ENCODE measurements around the gene GON4L.
A peak's percentile ranks its signal among the peaks of the same experiment; 100 is the strongest.
"Not testable (repeated sequence)": the region's sequence is repeated elsewhere in the genome, so short reads cannot be mapped to it uniquely, and the experiment has no call there.

The GON4L gene

DNA sequence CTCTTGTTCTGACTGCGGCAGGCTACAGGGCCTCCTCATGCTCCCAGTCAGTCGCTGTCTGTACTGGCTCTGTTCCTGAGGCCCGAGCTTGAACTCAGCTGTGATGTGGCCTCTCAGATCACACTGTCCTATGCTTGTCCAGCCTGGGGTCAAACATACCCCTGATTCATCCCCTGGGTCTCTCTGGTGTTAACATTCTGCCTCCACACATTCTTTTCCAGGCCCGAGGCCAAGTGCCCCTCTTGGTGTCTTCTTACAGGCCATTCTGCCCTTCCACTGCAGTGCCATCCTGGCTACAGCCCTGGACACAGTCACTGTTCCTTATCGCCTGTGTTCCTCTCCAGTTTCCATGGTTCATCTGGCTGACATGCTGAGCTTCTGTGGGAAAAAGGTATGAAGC lies 108.9 kb downstream of the GON4L start:
- not testable (repeated sequence) for H3K4me2 ChIP-seq (ENCODE audit: low read length); H3K9ac ChIP-seq (ENCODE audit: low read length); H3K56ac ChIP-seq (ENCODE audit: low read length); H2BK120ac ChIP-seq (ENCODE audit: low read depth, low read length); H3K27me3 ChIP-seq (ENCODE audit: insufficient read depth, low read length, poor library complexity); H2BK5ac ChIP-seq (ENCODE audit: low read length); H3K36me3 ChIP-seq (ENCODE audit: control insufficient read depth, insufficient read depth, low read length); H3K4me1 ChIP-seq (ENCODE audit: control insufficient read depth, low read depth, low read length); H3K18ac ChIP-seq (ENCODE audit: low read length); DNase-seq; H3K23ac ChIP-seq (ENCODE audit: low read length); H4K8ac ChIP-seq (ENCODE audit: low read depth, low read length); H2AK5ac ChIP-seq (ENCODE audit: low read length); H3K27ac ChIP-seq (ENCODE audit: low read depth, low read length); H2BK15ac ChIP-seq (replicated peaks; ENCODE audit: low read depth); H4K5ac ChIP-seq (ENCODE audit: low read length); H3K4me3 ChIP-seq (ENCODE audit: low read length); H3K79me1 ChIP-seq (ENCODE audit: low read length); H3K79me2 ChIP-seq (ENCODE audit: control insufficient read depth, insufficient read depth, low read length); H3K4ac ChIP-seq (ENCODE audit: low read depth, low read length)
- WGBS (ENCODE audit: extremely low coverage, insufficient coverage, low lambda C conversion rate), result no CpG with 5 or more reads among the region's 5 CpGs

DNA sequence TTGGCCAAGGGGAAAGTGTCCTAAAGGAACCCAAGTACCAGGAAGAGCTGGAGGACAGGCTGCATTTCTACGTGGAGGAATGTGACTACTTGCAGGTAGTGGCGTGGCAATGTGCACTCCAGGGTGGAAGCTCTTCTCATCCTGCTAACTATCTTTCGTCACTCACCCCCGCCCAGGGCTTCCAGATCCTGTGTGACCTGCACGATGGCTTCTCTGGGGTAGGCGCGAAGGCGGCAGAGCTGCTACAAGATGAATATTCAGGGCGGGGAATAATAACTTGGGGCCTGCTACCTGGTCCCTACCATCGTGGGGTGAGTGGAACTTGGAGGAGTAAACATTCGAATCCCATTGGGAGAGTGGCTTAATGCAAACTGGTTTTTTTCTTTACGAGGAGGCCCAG lies 109.4 kb downstream of the GON4L start:
- not testable (repeated sequence) for H4K8ac ChIP-seq (ENCODE audit: low read depth, low read length); H3K4ac ChIP-seq (ENCODE audit: low read depth, low read length); H3K18ac ChIP-seq (ENCODE audit: low read length); H3K27ac ChIP-seq (ENCODE audit: low read depth, low read length); H2BK15ac ChIP-seq (replicated peaks; ENCODE audit: low read depth); H3K4me2 ChIP-seq (ENCODE audit: low read length); DNase-seq; H3K23ac ChIP-seq (ENCODE audit: low read length); H3K56ac ChIP-seq (ENCODE audit: low read length); H3K79me2 ChIP-seq (ENCODE audit: control insufficient read depth, insufficient read depth, low read length); H3K4me1 ChIP-seq (ENCODE audit: control insufficient read depth, low read depth, low read length); H2BK120ac ChIP-seq (ENCODE audit: low read depth, low read length); H2AK5ac ChIP-seq (ENCODE audit: low read length); H2BK5ac ChIP-seq (ENCODE audit: low read length); H3K79me1 ChIP-seq (ENCODE audit: low read length); H3K9ac ChIP-seq (ENCODE audit: low read length); H3K4me3 ChIP-seq (ENCODE audit: low read length); H3K36me3 ChIP-seq (ENCODE audit: control insufficient read depth, insufficient read depth, low read length); H3K27me3 ChIP-seq (ENCODE audit: insufficient read depth, low read length, poor library complexity); H4K5ac ChIP-seq (ENCODE audit: low read length)
- WGBS (ENCODE audit: extremely low coverage, insufficient coverage, low lambda C conversion rate), result no CpG with 5 or more reads among the region's 12 CpGs

DNA sequence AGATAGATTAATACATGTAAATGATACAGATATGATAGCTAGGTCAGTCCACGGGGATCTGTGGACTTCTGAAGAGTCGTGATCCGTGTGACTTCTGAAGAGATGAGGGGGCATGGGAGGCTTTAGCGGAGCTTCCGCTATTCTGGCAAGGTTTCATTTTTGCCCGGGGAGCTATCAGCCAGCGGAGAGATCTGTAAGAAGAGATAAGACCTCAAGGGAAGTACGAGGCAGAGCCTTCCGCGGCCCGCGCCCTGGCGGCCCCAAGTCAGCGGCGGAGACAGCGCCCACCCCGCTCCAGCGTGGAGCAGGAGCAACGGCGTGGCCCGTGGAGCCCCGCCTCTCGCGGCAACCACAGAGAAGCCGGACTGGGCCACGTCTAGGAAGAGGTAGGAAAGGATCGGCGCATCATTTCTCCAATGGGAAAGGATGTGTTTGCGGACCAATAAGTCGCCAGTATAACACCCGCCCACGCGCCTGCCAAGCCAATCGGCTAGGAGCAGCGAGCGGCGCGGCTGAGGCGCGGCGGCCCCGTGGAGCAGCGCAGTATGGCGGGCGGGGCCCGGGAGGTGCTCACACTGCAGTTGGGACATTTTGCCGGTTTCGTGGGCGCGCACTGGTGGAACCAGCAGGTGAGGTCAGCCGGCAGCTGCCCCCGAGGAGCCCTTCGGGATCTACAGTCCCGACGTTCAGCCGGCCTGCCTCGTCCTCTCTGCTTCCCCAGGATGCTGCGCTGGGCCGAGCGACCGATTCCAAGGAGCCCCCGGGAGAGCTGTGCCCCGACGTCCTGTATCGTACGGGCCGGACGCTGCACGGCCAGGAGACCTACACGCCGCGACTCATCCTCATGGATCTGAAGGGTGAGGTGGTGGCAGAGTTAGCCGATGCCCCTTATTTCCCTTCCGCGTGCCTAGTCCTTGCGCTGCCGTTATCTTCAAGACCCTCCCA lies 111.5 kb downstream of the GON4L start:
- H2BK15ac ChIP-seq (replicated peaks; ENCODE audit: low read depth); H2BK120ac ChIP-seq (ENCODE audit: low read depth, low read length); H3K4me1 ChIP-seq (ENCODE audit: control insufficient read depth, low read depth, low read length); H2BK5ac ChIP-seq (ENCODE audit: low read length); H2AK5ac ChIP-seq (ENCODE audit: low read length); H3K79me2 ChIP-seq (ENCODE audit: control insufficient read depth, insufficient read depth, low read length); H3K4ac ChIP-seq (ENCODE audit: low read depth, low read length); H3K27me3 ChIP-seq (ENCODE audit: insufficient read depth, low read length, poor library complexity); H3K79me1 ChIP-seq (ENCODE audit: low read length); H3K23ac ChIP-seq (ENCODE audit: low read length); H3K36me3 ChIP-seq (ENCODE audit: control insufficient read depth, insufficient read depth, low read length); H3K18ac ChIP-seq (ENCODE audit: low read length): not testable (repeated sequence)
- H3K9ac ChIP-seq (ENCODE audit: low read length), result peak overlapping the region; percentile 82
- H4K5ac ChIP-seq (ENCODE audit: low read length), result peak overlapping the region; percentile 39
- DNase-seq, result peak; percentile 98
- peak overlapping the region; percentile 71 for H3K4me3 ChIP-seq (ENCODE audit: low read length)
- peak overlapping the region; percentile 74 for H3K4me2 ChIP-seq (ENCODE audit: low read length)
- no CpG with 5 or more reads among the region's 77 CpGs for WGBS (ENCODE audit: extremely low coverage, insufficient coverage, low lambda C conversion rate)
- peak overlapping the region; percentile 94 for H4K8ac ChIP-seq (ENCODE audit: low read depth, low read length)
- peak overlapping the region; percentile 73 for H3K27ac ChIP-seq (ENCODE audit: low read depth, low read length)
- H3K56ac ChIP-seq (ENCODE audit: low read length), result peak overlapping the region; percentile 89

DNA sequence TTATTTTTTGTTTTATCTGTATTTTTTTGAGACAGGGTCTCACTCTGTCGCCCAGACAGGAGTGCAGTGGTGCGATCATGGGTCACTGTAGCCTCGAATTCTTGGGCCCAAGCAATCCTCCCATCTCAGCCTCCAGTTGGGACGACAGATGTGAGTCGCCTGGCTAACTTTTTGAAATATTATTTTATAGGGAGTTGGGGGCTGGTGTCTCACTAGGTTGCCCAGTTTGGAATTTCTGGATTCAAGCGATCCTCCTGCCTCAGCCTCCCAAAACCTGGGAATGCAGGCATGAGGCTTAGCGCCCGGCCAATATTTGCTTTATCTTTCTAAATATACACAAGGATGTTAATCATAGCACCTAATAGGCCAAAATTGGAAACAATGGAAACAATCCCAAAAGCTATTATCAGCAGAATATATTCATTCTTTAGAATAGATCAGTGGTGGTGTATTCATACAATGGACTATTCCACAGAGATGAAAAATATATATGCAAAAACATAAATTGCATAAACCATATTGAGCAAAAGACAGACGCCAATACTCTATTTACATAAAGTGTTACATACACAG lies 112.2 kb downstream of the GON4L start:
- Histone ChIP-seq H3K4ac (ENCODE audit: low read depth, low read length) (peak overlapping the region; percentile 36), H3K4me3 (ENCODE audit: low read length) (peak overlapping the region; percentile 71), H2AK5ac (ENCODE audit: low read length) (no peak overlapping the region), H3K27me3 (ENCODE audit: insufficient read depth, low read length, poor library complexity) (no peaks in the 10 kb centered on the region), H3K18ac (ENCODE audit: low read length) (no peak overlapping the region), H3K79me1 (ENCODE audit: low read length) (no peaks in the 10 kb centered on the region), H3K27ac (ENCODE audit: low read depth, low read length) (peak overlapping the region; percentile 73), H3K36me3 (ENCODE audit: control insufficient read depth, insufficient read depth, low read length) (no peaks in the 10 kb centered on the region), H2BK120ac (ENCODE audit: low read depth, low read length) (no peak overlapping the region), H2BK5ac (ENCODE audit: low read length) (no peak overlapping the region), H4K8ac (ENCODE audit: low read depth, low read length) (peak overlapping the region; percentile 94), H4K5ac (ENCODE audit: low read length) (no peak overlapping the region), H3K56ac (ENCODE audit: low read length) (peak overlapping the region; percentile 89), H3K9ac (ENCODE audit: low read length) (peak overlapping the region; percentile 82), H2BK15ac (replicated peaks; ENCODE audit: low read depth) (no peak overlapping the region), H3K23ac (ENCODE audit: low read length) (no peak overlapping the region), H3K79me2 (ENCODE audit: control insufficient read depth, insufficient read depth, low read length) (no peaks in the 10 kb centered on the region), H3K4me1 (ENCODE audit: control insufficient read depth, low read depth, low read length) (no peaks in the 10 kb centered on the region), H3K4me2 (ENCODE audit: low read length) (peak overlapping the region; percentile 74)
- no peak for DNase-seq
- no CpG with 5 or more reads among the region's 9 CpGs for WGBS (ENCODE audit: extremely low coverage, insufficient coverage, low lambda C conversion rate)

DNA sequence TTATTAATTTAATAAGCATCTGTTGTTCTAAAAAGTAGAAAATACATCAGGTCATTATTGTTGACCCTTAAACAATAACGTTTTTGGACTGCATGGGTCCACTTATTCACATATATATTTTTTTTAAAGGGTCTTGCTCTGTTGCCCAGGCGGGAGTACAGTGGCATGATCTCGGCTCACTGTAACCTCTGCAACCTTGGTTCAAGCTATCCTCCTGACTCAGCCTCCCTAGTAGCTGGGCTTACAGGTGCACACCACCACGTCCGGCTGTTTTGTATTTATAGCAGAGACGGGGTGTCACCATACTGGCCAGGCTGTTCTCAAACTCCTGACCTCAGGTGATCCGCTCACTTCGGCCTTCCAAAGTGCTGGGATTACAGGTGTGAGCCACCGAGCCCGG lies 115.1 kb downstream of the GON4L start:
- Histone ChIP-seq H3K27me3 (ENCODE audit: insufficient read depth, low read length, poor library complexity) (no peaks in the 10 kb centered on the region), H3K79me2 (ENCODE audit: control insufficient read depth, insufficient read depth, low read length) (no peaks in the 10 kb centered on the region), H3K4me3 (ENCODE audit: low read length) (no peak overlapping the region), H3K36me3 (ENCODE audit: control insufficient read depth, insufficient read depth, low read length) (no peaks in the 10 kb centered on the region), H4K8ac (ENCODE audit: low read depth, low read length) (no peak overlapping the region), H3K27ac (ENCODE audit: low read depth, low read length) (no peak overlapping the region), H3K18ac (ENCODE audit: low read length) (no peak overlapping the region), H2BK5ac (ENCODE audit: low read length) (no peak overlapping the region), H2BK15ac (replicated peaks; ENCODE audit: low read depth) (no peak overlapping the region), H3K4me2 (ENCODE audit: low read length) (no peak overlapping the region), H3K79me1 (ENCODE audit: low read length) (no peaks in the 10 kb centered on the region), H2BK120ac (ENCODE audit: low read depth, low read length) (no peak overlapping the region), H3K4me1 (ENCODE audit: control insufficient read depth, low read depth, low read length) (no peaks in the 10 kb centered on the region), H3K9ac (ENCODE audit: low read length) (no peak overlapping the region), H4K5ac (ENCODE audit: low read length) (no peak overlapping the region), H3K56ac (ENCODE audit: low read length) (no peak overlapping the region), H3K4ac (ENCODE audit: low read depth, low read length) (no peak overlapping the region), H2AK5ac (ENCODE audit: low read length) (no peak overlapping the region), H3K23ac (ENCODE audit: low read length) (no peak overlapping the region)
- DNase-seq, result no peak
- no CpG with 5 or more reads among the region's 10 CpGs for WGBS (ENCODE audit: extremely low coverage, insufficient coverage, low lambda C conversion rate)
